ENCODE measurements around the gene SIRT1.

GRCh38 chr10:67843284-67843683 lies 41.2 kb upstream of the SIRT1 start:
- TF ChIP-seq CTCF (IDR thresholded peaks at IDR 0.05; ENCODE audit: low read length) (no peak), EZH2phosphoT487 (IDR thresholded peaks at IDR 0.05; ENCODE audit: low read length) (no peak), EZH2 (optimal IDR thresholded peaks at IDR 0.05; ENCODE audit: low read depth, low read length) (no peak)

Data from MM.1S (cell line).